Measurements from ENCODE around the gene NTF3.

Gene NTF3

DNA sequence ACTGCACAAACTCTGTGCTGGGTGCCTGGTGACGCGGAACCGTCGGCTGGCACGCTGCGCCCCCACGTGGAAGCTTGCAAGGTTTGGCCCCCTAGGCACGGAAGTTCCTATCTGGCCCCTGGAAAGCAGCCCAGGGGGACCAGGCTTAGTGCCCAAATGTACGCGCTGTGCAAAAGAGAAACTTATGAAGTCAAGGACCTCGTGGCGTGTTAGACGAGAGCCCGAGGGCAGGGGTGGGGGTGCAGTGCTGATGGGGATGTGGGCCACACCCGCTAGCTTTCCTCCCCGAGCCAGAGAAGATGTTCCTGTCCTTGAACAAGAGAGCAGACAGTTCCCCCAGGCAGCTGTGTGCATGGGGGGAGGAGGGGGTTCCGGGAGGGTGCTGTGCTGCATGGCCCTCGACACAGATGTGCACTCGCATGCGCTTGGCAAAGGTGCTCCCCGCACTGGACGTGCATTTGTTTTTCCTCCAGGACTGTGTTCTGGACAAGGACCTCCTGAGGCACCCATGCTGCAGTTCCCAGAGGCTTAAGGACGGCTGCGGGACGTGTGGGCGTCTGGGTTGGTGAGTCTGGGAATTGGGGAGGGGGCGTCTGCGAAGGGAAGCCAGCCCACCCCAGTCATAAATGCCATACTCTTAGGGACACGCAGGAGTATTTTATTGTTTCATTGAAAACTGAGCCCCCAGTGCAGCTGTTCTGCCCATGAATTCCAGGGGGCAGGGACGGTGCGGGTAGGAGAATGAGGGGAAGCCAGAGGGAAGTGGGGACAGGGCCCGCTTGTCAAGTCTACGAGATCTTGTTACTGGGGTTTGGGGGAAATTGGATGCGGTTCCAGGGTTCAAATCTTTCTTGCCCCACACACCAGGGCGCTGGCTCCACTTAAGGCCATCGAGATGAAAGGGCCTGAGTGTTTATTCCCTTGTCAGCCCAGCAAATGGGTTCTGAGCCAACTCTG is 80.0 kb downstream of the NTF3 start:
- no peak for DNase-seq (ENCODE audit: low read depth)

- no peak for DNase-seq (ENCODE audit: low read depth)
Observed at GRCh38 chr12:5512601-5512970, 80.7 kb downstream of the NTF3 start.

GRCh38 chr12:5513406-5513805 is 81.5 kb downstream of the NTF3 start:
- no peak for DNase-seq (ENCODE audit: low read depth)

DNA sequence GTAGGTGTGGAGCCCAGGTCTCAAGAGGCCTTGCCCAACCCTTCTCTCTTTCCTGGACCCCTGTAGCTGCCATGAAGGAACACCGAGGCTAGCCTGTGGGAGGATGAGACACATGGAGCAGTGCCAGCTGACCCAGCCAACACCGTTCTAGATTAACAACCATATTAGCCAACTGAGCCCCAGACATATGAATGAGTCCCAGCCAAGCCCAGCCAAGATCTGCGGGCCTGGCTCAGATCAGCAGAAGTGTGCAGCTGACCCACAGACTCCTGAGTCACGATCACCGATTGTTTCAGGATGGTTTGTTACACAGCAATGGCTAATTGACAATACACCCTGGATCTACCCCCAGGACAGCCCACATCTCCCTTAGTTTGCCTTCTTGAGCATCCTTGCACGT is 82.1 kb downstream of the NTF3 start:
- DNase-seq (ENCODE audit: low read depth): no peak

DNA sequence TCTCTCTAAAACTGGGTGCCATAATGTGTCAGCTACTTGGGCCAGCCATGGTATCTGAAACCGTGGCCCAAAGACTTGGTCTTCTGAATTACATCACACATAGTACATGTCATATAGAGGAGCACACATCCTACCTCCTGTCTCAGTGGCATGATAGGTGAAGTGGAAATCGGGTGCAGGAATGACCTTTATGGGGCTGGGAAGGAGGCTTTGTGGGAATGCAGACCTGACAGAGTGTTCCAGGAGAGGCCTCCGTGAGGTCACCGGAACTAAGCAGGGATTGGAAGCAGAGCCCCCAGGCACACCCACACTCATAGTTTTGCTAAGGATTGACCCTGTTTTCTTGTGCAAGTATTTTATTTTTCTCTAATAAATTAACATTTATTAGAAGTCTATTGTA is 82.6 kb downstream of the NTF3 start:
- no peak for DNase-seq (ENCODE audit: low read depth)

DNA sequence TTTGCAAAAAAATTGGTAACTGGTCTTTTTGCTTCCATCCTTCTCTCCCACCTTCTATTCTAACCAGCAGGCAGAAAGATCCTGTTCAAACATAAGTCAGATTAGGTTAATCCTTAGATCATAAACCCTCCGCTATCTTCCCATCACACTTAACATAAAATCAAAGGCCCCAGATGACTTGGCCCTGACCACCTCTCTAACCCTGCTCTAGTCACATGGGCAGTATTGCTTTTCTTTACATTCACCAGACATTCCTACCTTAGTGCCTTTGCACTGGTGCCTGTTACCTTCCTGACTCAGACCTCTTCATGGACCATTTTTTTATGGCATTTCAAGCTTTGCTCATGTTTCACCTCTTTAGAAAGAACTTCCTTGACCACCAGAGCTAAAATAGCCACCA is 83.5 kb downstream of the NTF3 start:
- no peak for DNase-seq (ENCODE audit: low read depth)

- no peak for DNase-seq (ENCODE audit: low read depth)
Observed at GRCh38 chr12:5516371-5517241, 84.7 kb downstream of the NTF3 start.

DNA sequence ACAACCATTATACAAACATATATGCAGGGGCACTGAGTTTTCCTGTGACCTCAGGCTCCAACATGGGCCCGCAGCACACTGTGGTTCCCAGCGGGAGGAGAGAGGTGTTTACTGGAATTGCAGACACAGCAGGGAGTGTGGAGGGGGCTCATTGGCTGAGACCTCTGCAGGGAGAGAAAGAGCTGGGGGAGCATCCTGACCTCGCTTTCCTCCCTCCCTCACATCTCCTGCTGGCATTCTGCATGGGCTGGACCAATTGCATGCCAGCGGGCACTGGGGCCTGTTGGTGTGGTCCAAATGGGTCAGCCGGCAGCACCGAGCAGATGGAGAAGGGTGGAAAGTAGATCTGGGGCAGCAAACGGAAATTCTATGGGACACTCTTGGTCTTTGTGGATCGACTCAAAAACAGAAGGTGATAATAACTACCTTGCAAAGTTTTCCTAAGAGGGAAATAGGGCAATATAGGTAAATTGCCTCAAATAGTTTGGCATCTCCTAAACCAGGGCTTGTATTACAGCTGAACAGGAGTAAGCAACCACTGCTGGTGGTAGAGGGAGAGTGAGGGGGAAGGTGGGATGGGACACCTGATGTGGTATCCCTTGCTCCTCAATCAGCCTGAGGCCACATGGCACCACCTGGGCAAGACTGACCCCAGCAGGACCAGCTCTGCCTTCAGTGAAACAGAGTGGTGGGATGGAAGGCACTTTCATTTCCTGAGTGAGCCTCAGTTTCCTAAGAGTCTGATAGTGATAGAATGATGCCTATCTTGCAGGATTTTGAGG is 86.9 kb downstream of the NTF3 start:
- no peak for DNase-seq (ENCODE audit: low read depth)

DNA sequence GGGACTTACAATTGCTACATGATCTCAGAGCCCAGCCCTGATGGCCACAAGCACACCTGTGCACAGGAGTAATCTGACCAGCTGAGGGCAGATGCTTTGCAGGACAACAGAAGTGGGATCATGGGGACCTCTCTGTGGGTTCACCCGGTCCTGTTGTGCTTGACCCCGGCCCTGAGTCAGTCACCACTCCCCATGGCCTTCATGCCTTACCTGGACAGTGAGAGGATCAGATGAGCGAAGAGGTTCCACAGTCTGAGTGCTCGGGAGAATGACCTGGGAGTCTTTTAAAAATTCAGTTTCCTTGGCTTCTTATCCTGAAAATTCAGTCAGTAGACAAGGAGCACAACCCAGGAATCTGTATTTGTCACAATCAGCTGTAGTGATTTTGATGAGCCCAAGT is 88.1 kb downstream of the NTF3 start:
- no peak for DNase-seq (ENCODE audit: low read depth)

GRCh38 chr12:5520831-5521230 is 88.9 kb downstream of the NTF3 start:
- no peak for DNase-seq (ENCODE audit: low read depth)

- DNase-seq (ENCODE audit: low read depth): no peak
Observed at GRCh38 chr12:5521456-5522325, 89.8 kb downstream of the NTF3 start.

- no peak for DNase-seq (ENCODE audit: low read depth)
Observed at GRCh38 chr12:5522432-5523335, 90.8 kb downstream of the NTF3 start.

DNA sequence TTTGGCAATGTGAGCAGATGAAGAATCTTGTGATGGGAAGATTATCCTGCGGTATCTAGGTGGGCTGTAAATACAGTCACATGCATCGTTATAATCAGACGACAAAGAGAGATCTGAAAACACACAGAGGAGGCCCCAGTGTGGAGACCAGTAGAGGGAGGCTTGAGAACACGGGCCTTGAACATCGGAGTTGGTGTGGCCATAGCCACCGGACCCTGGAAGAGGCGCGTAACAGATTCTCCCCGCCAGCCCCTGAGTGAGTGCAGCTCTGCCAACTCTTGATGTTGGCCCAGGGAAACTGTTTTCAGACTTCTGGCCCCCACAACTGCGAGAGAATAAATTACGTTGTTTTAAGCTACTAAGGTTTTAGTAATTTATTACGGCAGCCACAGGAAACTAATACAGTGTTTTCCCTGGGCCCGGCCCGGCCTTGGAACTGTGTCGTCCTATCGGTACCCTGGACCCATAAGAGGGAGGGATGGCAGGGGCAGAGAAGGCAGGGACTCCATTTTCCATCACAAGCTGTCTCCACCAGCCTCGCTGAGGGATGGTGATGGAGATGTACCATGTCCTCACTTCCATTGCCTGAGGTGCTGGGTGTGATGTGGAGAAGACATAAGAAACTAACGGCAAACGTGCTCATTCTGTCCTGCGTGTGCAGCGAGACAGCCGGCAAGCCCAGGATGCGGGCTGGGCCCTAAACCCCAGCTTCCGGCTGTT is 91.6 kb downstream of the NTF3 start:
- DNase-seq (ENCODE audit: low read depth): no peak

- no peak for DNase-seq (ENCODE audit: low read depth)
Observed at GRCh38 chr12:5524116-5524768, 92.3 kb downstream of the NTF3 start.

DNA sequence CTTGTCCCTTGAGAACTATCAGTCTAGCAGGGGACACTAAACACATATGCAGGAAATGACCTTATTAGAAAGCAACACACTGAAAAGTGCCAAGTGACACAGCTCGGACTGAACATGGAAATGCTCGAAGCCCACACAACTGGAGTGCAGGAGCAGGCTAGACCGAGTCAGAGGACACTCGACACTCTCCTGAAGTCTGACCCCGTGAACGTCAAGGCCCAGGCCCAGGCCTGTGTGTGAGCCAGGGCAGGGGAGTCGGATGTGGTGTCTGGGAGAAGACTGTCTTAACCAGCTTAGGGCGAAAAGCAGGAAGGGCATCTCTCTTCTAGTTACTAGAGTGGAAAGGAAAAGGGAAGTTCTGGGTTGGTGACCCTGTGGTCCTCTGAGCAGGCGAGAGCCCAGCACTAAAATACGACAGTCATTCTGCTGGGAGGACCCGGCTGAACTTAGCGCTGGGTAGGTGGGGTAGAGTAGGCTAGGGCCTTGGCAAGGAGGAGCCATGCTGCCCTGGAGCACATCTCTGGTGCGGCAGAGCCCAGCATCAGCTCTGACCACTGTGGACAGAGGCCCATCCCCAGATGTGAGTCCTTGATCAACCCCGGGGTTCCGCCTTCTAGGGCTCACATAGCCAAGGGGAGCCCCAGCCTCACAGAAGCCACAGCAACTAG is 93.0 kb downstream of the NTF3 start:
- no peak for DNase-seq (ENCODE audit: low read depth)

GRCh38 chr12:5525783-5526367 is 94.0 kb downstream of the NTF3 start:
- DNase-seq (ENCODE audit: low read depth): no peak

DNA sequence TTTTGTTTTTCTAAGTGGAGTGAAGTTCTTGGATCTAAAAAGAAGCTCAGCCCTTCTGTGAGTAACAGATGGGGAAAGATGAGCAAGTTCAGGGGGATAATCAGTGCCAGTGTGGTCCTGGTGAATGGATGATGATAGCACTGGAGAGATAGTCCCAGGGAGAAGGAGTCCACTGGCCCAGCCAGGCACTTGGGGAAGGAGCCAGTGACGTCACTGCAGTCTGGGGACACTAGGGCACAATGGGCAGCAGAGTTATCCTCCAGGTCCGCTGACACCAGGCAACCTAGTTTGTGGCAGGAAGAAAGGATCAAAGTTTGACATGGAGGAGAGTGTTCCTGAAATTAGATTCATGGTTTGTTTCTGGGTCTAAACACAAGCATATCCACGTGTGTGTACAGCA is 101.5 kb downstream of the NTF3 start:
- no peak for DNase-seq (ENCODE audit: low read depth)
